H9 (cell line): ENCODE data around the gene AMIGO3. TPM values are rescaled to one million over a fixed set of nuclear protein-coding genes. Genes with fewer than 3 reads are reported as not detected.

Experiments
- DNase-seq: peaks from one replicate; pipeline ENCODE4 v3.0.0-alpha.2; 2017
- H2AFZ ChIP-seq: one replicate; pipeline ENCODE4 v1.6.1; 2013; ENCODE audit warnings: mild to moderate bottlenecking, low read length, control low read depth, moderate library complexity
- H2AK5ac ChIP-seq: 2 replicates; pipeline ENCODE4 v1.6.1; 2013; ENCODE audit warnings: low read length, control low read depth, mixed read lengths; ENCODE audit not compliant: insufficient read length
- H2BK120ac ChIP-seq: one replicate; pipeline ENCODE4 v1.6.1; 2013; ENCODE audit warnings: low read depth, mild to moderate bottlenecking, low read length, control low read depth, inconsistent platforms; ENCODE audit not compliant: poor library complexity, severe bottlenecking
- H2BK12ac ChIP-seq: 2 replicates; pipeline ENCODE4 v1.6.1; 2013; ENCODE audit warnings: low read length, control low read depth, mixed read lengths, low read depth; ENCODE audit not compliant: insufficient read length
- H2BK15ac ChIP-seq: 2 replicates; pipeline ENCODE4 v1.6.1; 2013; ENCODE audit warnings: low read depth, low read length, control low read depth
- H2BK20ac ChIP-seq: one replicate; pipeline ENCODE4 v1.6.1; 2013; ENCODE audit warnings: low read depth, mild to moderate bottlenecking, low read length, control low read depth, inconsistent platforms; ENCODE audit not compliant: poor library complexity, severe bottlenecking
- H2BK5ac ChIP-seq: 2 replicates; pipeline ENCODE4 v1.6.1; 2013; ENCODE audit warnings: low read length, control low read depth, mixed read lengths; ENCODE audit not compliant: insufficient read length
- H3K14ac ChIP-seq: 2 replicates; pipeline ENCODE4 v1.6.1; 2013; ENCODE audit warnings: low read length, control low read depth; ENCODE audit not compliant: insufficient read depth
- H3K18ac ChIP-seq: 2 replicates; pipeline ENCODE4 v1.6.1; 2013; ENCODE audit warnings: low read depth, mild to moderate bottlenecking, mixed read lengths, low read length, control low read depth; ENCODE audit not compliant: insufficient read length
- H3K23ac ChIP-seq: 2 replicates; pipeline ENCODE4 v1.6.1; 2013; ENCODE audit warnings: low read length, control low read depth, mixed read lengths, low read depth; ENCODE audit not compliant: insufficient read length
- H3K23me2 ChIP-seq: 2 replicates; pipeline ENCODE4 v1.6.1; 2013; ENCODE audit warnings: low read depth, mild to moderate bottlenecking, mixed read lengths, low read length, control low read depth; ENCODE audit not compliant: insufficient read length, poor library complexity, severe bottlenecking
- H3K27ac ChIP-seq: 2 replicates; pipeline ENCODE4 v1.5.1; 2013; ENCODE audit warnings: low read length, control low read depth, mixed read lengths, low read depth; ENCODE audit not compliant: insufficient read length
- H3K27me3 ChIP-seq: 2 replicates; pipeline ENCODE4 v1.6.1; 2013; ENCODE audit warnings: low read length, control low read depth, inconsistent platforms; ENCODE audit not compliant: insufficient read depth
- H3K4ac ChIP-seq: 2 replicates; pipeline ENCODE4 v1.6.1; 2013; ENCODE audit warnings: low read depth, mild to moderate bottlenecking, control low read depth, inconsistent platforms, low read length, moderate library complexity
- H3K4me1 ChIP-seq: 2 replicates; pipeline ENCODE4 v1.6.1; 2013; ENCODE audit warnings: low read length, control low read depth, inconsistent platforms; ENCODE audit not compliant: insufficient read depth
- H3K4me2 ChIP-seq: 2 replicates; pipeline ENCODE4 v1.6.1; 2013; ENCODE audit warnings: low read length, control low read depth, mixed read lengths; ENCODE audit not compliant: insufficient read length, insufficient read depth
- H3K56ac ChIP-seq: 2 replicates; pipeline ENCODE4 v1.6.1; 2013; ENCODE audit warnings: low read depth, mild to moderate bottlenecking, mixed read lengths, low read length, control low read depth; ENCODE audit not compliant: insufficient read length
- H3K79me1 ChIP-seq: 2 replicates; pipeline ENCODE4 v1.6.1; 2013; ENCODE audit warnings: low read depth, mild to moderate bottlenecking, moderate library complexity, low read length, control low read depth, inconsistent platforms; ENCODE audit not compliant: insufficient read depth, poor library complexity, severe bottlenecking
- H3K79me2 ChIP-seq: 2 replicates; pipeline ENCODE4 v1.6.1; 2013; ENCODE audit warnings: low read length, control low read depth, inconsistent platforms; ENCODE audit not compliant: insufficient read depth
- H3K9ac ChIP-seq: 2 replicates; pipeline ENCODE4 v1.6.1; 2013; ENCODE audit warnings: low read length, control low read depth, mixed read lengths; ENCODE audit not compliant: insufficient read length; ENCODE audit errors: extremely low read depth
- H3K9me3 ChIP-seq: one replicate; pipeline ENCODE4 v1.6.1; 2013; ENCODE audit warnings: low read depth, low read length, inconsistent platforms; ENCODE audit not compliant: control insufficient read depth
- H3T11ph ChIP-seq: one replicate; pipeline ENCODE4 v1.6.1; 2013; ENCODE audit warnings: mild to moderate bottlenecking, low read length, control low read depth, inconsistent platforms
- H4K20me1 ChIP-seq: one replicate; pipeline ENCODE4 v1.6.1; 2013; ENCODE audit not compliant: control insufficient read depth, insufficient read length, insufficient read depth
- H4K5ac ChIP-seq: 2 replicates; pipeline ENCODE4 v1.6.1; 2013; ENCODE audit warnings: low read depth, mild to moderate bottlenecking, mixed read lengths, low read length, control low read depth; ENCODE audit not compliant: insufficient read length
- H4K8ac ChIP-seq: replicated peaks from 2 replicates; pipeline ENCODE4 v1.6.1; 2013; ENCODE audit warnings: low read length, control low read depth, mixed read lengths, low read depth; ENCODE audit not compliant: insufficient read length
- H4K91ac ChIP-seq: 2 replicates; pipeline ENCODE4 v1.6.1; 2013; ENCODE audit warnings: low read depth, mild to moderate bottlenecking, moderate library complexity, mixed read lengths, low read length, control low read depth; ENCODE audit not compliant: insufficient read length
- H3K27ac Mint-ChIP-seq, 3 experiments: 2 replicates in 2 of 3; 3 replicates in 1 of 3; pipeline ENCODE4 v1.8.0; 2020 to 2021; ENCODE audit warnings: mixed read lengths in 3 of 3, mild to moderate bottlenecking in 1 of 3, moderate library complexity in 1 of 3
- H3K27me3 Mint-ChIP-seq: 2 replicates; pipeline ENCODE4 v1.8.0; 2021; ENCODE audit warnings: low read depth, mild to moderate bottlenecking, moderate library complexity, mixed read lengths
- H3K36me3 Mint-ChIP-seq, 3 experiments: 2 replicates in 2 of 3; 3 replicates in 1 of 3; pipeline ENCODE4 v1.8.0; 2020 to 2021; ENCODE audit warnings: low read depth in 3 of 3, mixed read lengths in 3 of 3; ENCODE audit not compliant: insufficient read depth in 1 of 3
- H3K4me1 Mint-ChIP-seq, 2 experiments: 2 replicates each; pipeline ENCODE4 v1.8.0; 2020; ENCODE audit warnings: mixed read lengths in 2 of 2
- H3K4me3 Mint-ChIP-seq, 2 experiments: 2 replicates in 1 of 2; 3 replicates in 1 of 2; pipeline ENCODE4 v1.8.0; 2020 to 2021; ENCODE audit warnings: mild to moderate bottlenecking in 2 of 2, mixed read lengths in 2 of 2, moderate library complexity in 1 of 2
- H3K9me3 Mint-ChIP-seq, 2 experiments: 2 replicates in 1 of 2; 3 replicates in 1 of 2; pipeline ENCODE4 v1.8.0; 2020; ENCODE audit warnings: mild to moderate bottlenecking in 2 of 2, mixed read lengths in 2 of 2, moderate library complexity in 1 of 2
- CTCF ChIP-seq: fragments of 200-600 bp; sonication (generic); conservative IDR thresholded peaks from 3 replicates; pipeline ENCODE4 v1.8.0; 2021; ENCODE audit warnings: antibody characterized with exemption, mild to moderate bottlenecking
- WGBS: extraction: QIAGEN DNeasy Blood & Tissue Kit; methylation state at CpG from one replicate; pipeline ENCODE4 v1.1.7; 2013; ENCODE audit warnings: missing lambda C conversion rate, low lambda C conversion rate, mixed read lengths; ENCODE audit not compliant: insufficient read length; ENCODE audit errors: extremely low coverage; 5-methylcytosine and 5-hydroxymethylcytosine counted together
- total RNA-seq: library from RNA; stranded (reverse); gene quantifications from 2 replicates; pipeline ENCODE4 v1.2.1, GENCODE V29; 2021

AMIGO3 gene
- total RNA-seq, 1 experiment from 2014 or later: 3.8 TPM

- H3K4me3 Mint-ChIP-seq: no peak overlapping the region; a peak in 1 of 5 replicates
These were observed 15.5 kb downstream of the AMIGO3 start for GRCh38 chr3:49703956-49704355.

More at GRCh38 chr3:49703956-49704355, 15.5 kb downstream of the AMIGO3 start:
- Histone ChIP-seq H3K56ac (no peak overlapping the region), H3K4ac (no peak overlapping the region), H4K8ac (no peak overlapping the region), H3K4me1 (no peaks in the 10 kb centered on the region), H2BK12ac (no peak overlapping the region), H3K27me3 (no peaks in the 10 kb centered on the region), H3K18ac (no peak overlapping the region), H2AK5ac (no peak overlapping the region), H3K9ac (no peak overlapping the region), H4K5ac (no peak overlapping the region), H3K9me3 (no peaks in the 10 kb centered on the region), H3K79me2 (no peaks in the 10 kb centered on the region), H3T11ph (no peak overlapping the region), H3K23ac (no peak overlapping the region), H2BK120ac (no peak overlapping the region), H3K79me1 (no peaks in the 10 kb centered on the region), H3K4me2 (no peak overlapping the region), H3K14ac (no peak overlapping the region), H3K27ac (no peak overlapping the region), H4K20me1 (no peaks in the 10 kb centered on the region), H2AFZ (no peak overlapping the region), H4K91ac (no peak overlapping the region), H3K23me2 (no peaks in the 10 kb centered on the region), H2BK5ac (no peak overlapping the region), H2BK15ac (no peak overlapping the region), H2BK20ac (no peak overlapping the region)
- Mint-ChIP-seq H3K36me3 (peaks cover 6 to 20% (median 18%) of the 10 kb centered on the region in 3 experiments), H3K4me1 (peaks cover 11 to 21% of the 10 kb centered on the region in 2 experiments), H3K27me3 (no peaks in the 10 kb centered on the region), H3K9me3 (no peaks in the 10 kb centered on the region), H3K27ac (peak overlapping the region in 1 of 3 experiments; percentile 25; a peak in 4 of 7 replicates)
- no peak for TF ChIP-seq CTCF
- no peak for DNase-seq
- no CpG with 5 or more reads among the region's 7 CpGs for WGBS
